Measurements from ENCODE around the gene PAXIP1. TPM values are rescaled to one million over a fixed set of nuclear protein-coding genes. Genes with fewer than 3 reads are reported as not detected.

Gene PAXIP1
- total RNA-seq, 2 experiments from 2014 or later = 30.4 to 32.7 TPM

- CTCF ChIA-PET = no interaction called here
- DNase-seq = no peak
- Mint-ChIP-seq H3K27me3 (no peaks in the 10 kb centered on the region), H3K36me3 (ENCODE audit: low read depth) (no peaks in the 10 kb centered on the region), H3K4me3 (no peak overlapping the region), H3K4me1 (no peaks in the 10 kb centered on the region), H3K9me3 (no peaks in the 10 kb centered on the region), H3K27ac (no peak overlapping the region)
- POLR2A ChIA-PET = no interaction called here
Measured at GRCh38 chr7:154905146-154905545, 97.8 kb downstream of the PAXIP1 start.

- no peaks in the 10 kb centered on the region for H3K36me3 Mint-ChIP-seq (ENCODE audit: low read depth)
- CTCF ChIA-PET = interaction anchor here (1.1 kb wide), 1 partner anchor 11 kb away, joined by 3 read pairs; no protein-coding TSS in a partner anchor
- DNase-seq = no peak
Measured at GRCh38 chr7:154903083-154903731, 99.7 kb downstream of the PAXIP1 start.

GRCh38 chr7:154902600-154903082, 100.3 kb downstream of the PAXIP1 start:
- POLR2A ChIA-PET = no interaction called here
- CTCF ChIA-PET = interaction anchor here (1.1 kb wide), 1 partner anchor 11 kb away, joined by 3 read pairs; no protein-coding TSS in a partner anchor

More at GRCh38 chr7:154903083-154903731, 99.7 kb downstream of the PAXIP1 start:
- Mint-ChIP-seq H3K27ac (no peak overlapping the region), H3K9me3 (no peaks in the 10 kb centered on the region), H3K27me3 (no peaks in the 10 kb centered on the region), H3K4me1 (no peaks in the 10 kb centered on the region), H3K4me3 (no peak overlapping the region)
- POLR2A ChIA-PET = no interaction called here

GRCh38 chr7:154899862-154900261, 103.1 kb downstream of the PAXIP1 start:
- Mint-ChIP-seq H3K9me3 (no peaks in the 10 kb centered on the region), H3K27ac (no peak overlapping the region), H3K4me1 (no peaks in the 10 kb centered on the region), H3K36me3 (ENCODE audit: low read depth) (no peaks in the 10 kb centered on the region), H3K27me3 (no peaks in the 10 kb centered on the region), H3K4me3 (no peak overlapping the region)
- DNase-seq = no peak
- ChIA-PET POLR2A (no interaction called here), CTCF (no interaction called here)

More at GRCh38 chr7:154902600-154903082, 100.3 kb downstream of the PAXIP1 start:
- H3K27ac Mint-ChIP-seq = no peak overlapping the region
- H3K4me3 Mint-ChIP-seq = no peak overlapping the region
- H3K4me1 Mint-ChIP-seq = no peaks in the 10 kb centered on the region
- no peaks in the 10 kb centered on the region for H3K9me3 Mint-ChIP-seq
- H3K36me3 Mint-ChIP-seq (ENCODE audit: low read depth) = no peaks in the 10 kb centered on the region
- no peak for DNase-seq
- H3K27me3 Mint-ChIP-seq = no peaks in the 10 kb centered on the region

- no peak for DNase-seq
- ChIA-PET POLR2A (no interaction called here), CTCF (no interaction called here)
- Mint-ChIP-seq H3K9me3 (no peaks in the 10 kb centered on the region), H3K36me3 (ENCODE audit: low read depth) (no peaks in the 10 kb centered on the region), H3K4me3 (no peak overlapping the region), H3K27me3 (no peaks in the 10 kb centered on the region), H3K4me1 (no peaks in the 10 kb centered on the region), H3K27ac (no peak overlapping the region)
Measured at GRCh38 chr7:154898973-154899855, 103.7 kb downstream of the PAXIP1 start.

- POLR2A ChIA-PET = no interaction called here
- Mint-ChIP-seq H3K4me1 (no peaks in the 10 kb centered on the region), H3K36me3 (ENCODE audit: low read depth) (no peaks in the 10 kb centered on the region), H3K27ac (no peak overlapping the region), H3K9me3 (no peaks in the 10 kb centered on the region), H3K27me3 (no peaks in the 10 kb centered on the region), H3K4me3 (no peak overlapping the region)
- CTCF ChIA-PET = no interaction called here
- DNase-seq = no peak
Measured at GRCh38 chr7:154896076-154896475, 106.8 kb downstream of the PAXIP1 start.

Other genes starting within 250 kb of the PAXIP1 start
- not detected for gene HTR5A, start 67.2 kb upstream of the PAXIP1 start, total RNA-seq